ENCODE data around the gene AGPAT3.

Gene AGPAT3

DNA sequence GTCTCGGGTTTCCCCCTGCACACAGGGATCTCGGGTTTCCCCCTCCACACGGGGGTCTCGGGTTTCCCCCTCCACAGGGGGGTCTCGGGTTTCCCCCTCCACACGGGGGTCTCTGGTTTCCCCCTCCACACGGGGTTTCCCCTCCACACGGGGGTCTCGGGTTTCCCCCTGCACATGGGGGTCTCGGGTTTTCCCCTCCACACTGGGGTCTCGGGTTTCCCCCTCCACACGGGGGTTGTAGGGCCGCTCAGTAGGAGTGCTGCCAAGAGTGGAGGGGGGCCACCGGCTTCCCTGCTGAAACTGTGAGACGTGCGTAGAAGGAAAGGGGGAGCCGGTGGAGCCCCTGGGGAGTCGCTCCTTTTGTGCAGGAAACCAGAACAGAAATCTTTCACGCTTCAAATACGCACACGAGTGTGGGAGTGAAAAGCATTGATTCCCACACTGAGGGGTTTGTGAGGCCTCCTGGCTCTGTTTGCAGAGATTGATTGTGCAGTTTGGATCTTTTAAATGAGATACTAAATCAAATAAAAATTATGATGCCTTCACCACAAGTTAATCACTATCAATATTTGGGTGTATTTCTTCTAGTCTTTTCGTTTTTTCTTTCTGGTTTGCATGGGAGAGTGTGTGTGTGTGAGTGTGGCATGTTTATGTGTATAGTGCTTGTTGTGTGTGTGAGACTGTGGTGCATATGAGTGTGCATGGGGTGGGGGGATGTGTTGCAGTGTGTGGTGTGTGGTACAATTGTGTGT is 92.8 kb downstream of the AGPAT3 start:
- no peaks in the 10 kb centered on the region for H3K27me3 ChIP-seq (ENCODE audit: control insufficient read depth, insufficient read depth, low read length)
- peaks cover 2% of the 10 kb centered on the region for H3K4me1 ChIP-seq
- H3K4me2 ChIP-seq (ENCODE audit: low read length), result no peak overlapping the region
- no peak overlapping the region for H3K4me3 ChIP-seq (ENCODE audit: low read depth, low read length)
- no peaks in the 10 kb centered on the region for H3K36me3 ChIP-seq (ENCODE audit: control insufficient read depth, insufficient read depth, low read length)
- H2AFZ ChIP-seq, result no peak overlapping the region
- H3K9me3 ChIP-seq (ENCODE audit: control insufficient read depth, low read length), result no peaks in the 10 kb centered on the region
- H3K27ac ChIP-seq, result no peak overlapping the region
- H3K9ac ChIP-seq, result no peak overlapping the region
- TF ChIP-seq, protein P1, sequence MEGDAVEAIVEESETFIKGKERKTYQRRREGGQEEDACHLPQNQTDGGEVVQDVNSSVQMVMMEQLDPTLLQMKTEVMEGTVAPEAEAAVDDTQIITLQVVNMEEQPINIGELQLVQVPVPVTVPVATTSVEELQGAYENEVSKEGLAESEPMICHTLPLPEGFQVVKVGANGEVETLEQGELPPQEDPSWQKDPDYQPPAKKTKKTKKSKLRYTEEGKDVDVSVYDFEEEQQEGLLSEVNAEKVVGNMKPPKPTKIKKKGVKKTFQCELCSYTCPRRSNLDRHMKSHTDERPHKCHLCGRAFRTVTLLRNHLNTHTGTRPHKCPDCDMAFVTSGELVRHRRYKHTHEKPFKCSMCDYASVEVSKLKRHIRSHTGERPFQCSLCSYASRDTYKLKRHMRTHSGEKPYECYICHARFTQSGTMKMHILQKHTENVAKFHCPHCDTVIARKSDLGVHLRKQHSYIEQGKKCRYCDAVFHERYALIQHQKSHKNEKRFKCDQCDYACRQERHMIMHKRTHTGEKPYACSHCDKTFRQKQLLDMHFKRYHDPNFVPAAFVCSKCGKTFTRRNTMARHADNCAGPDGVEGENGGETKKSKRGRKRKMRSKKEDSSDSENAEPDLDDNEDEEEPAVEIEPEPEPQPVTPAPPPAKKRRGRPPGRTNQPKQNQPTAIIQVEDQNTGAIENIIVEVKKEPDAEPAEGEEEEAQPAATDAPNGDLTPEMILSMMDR (IDR thresholded peaks at IDR 0.05), result no peak
- H3K79me2 ChIP-seq, result peaks cover 7% of the 10 kb centered on the region

DNA sequence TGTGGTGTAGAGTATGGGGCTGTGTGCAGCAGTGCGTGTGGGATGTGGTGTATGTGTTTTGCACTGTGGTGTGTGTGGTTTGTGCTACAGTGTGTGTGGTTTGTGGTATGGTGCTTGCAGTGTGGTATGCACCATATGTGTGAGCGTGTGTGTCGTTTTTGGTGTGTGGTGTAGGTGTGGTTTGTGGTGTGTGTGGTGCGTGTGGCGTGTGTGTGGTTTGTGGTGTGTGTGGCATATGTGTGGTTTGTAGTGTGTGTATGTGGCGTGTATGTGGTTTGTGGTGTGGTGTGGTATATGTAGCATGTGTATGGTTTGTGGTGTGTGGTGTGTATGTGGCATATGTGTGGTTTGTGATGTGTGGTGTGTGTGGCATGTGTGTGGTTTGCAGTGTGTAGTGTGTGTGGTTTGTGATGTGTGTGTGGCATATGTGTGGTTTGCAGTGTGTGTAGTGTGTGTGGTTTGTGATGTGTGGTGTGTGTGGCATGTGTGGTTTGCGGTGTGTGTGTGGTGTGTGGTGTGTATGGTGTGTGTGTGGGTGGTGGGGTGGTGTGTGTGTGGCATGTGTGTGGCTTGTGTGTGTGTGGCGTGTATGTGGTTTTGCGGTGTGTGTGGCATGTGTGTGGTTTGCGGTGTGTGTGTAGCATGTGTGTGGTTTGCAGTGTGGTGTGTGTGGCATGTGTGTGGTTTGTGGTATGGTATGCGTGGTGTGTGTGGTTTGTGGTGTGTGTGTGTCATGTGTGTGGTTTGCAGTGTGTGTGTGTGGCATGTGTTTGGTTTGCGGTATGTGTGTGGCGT is 93.5 kb downstream of the AGPAT3 start:
- Histone ChIP-seq H3K36me3 (ENCODE audit: control insufficient read depth, insufficient read depth, low read length) (no peaks in the 10 kb centered on the region), H3K9ac (no peak overlapping the region), H3K27me3 (ENCODE audit: control insufficient read depth, insufficient read depth, low read length) (no peaks in the 10 kb centered on the region), H2AFZ (no peak overlapping the region), H3K4me2 (ENCODE audit: low read length) (no peak overlapping the region), H3K4me1 (no peaks in the 10 kb centered on the region), H3K9me3 (ENCODE audit: control insufficient read depth, low read length) (no peaks in the 10 kb centered on the region), H3K27ac (no peak overlapping the region), H3K4me3 (ENCODE audit: low read depth, low read length) (no peak overlapping the region), H3K79me2 (peaks cover 5% of the 10 kb centered on the region)
- TF ChIP-seq, protein P1 (IDR thresholded peaks at IDR 0.05), result no peak

DNA sequence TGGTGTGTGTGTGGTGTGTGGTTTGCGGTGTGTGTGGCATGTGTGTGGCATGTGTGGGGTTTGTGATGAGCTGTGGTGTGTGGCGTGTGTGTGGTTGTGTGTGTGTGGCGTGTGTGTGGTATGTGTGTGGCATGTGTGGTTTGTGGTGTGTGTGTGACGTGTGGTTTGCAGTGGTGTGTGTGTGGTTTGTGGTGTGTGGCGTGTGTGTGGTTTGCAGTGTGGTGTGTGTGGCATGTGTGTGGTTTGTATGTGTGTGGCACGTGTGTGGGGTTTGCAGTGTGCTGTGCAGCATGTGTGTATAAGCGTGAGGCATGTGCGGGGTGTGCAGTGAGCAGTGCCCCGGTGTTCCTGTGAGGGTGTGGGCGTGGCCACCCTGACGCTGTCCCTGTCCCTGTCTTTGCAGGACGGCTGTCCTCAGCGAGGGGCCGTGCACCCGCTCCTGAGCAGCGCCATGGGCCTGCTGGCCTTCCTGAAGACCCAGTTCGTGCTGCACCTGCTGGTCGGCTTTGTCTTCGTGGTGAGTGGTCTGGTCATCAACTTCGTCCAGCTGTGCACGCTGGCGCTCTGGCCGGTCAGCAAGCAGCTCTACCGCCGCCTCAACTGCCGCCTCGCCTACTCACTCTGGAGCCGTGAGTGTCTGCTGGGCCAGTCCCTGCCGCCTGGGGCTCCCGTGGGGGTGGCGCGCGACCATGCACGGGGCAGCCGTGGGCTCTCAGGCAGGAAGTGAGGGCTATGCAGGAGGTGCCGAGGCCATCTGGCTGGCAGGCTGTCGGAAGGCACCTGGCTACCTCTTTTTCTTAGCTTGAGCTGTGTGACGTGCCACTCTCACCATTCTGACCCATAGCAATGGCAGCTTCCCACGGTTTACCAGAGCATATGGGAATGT is 94.5 kb downstream of the AGPAT3 start:
- Histone ChIP-seq H3K27me3 (ENCODE audit: control insufficient read depth, insufficient read depth, low read length) (no peaks in the 10 kb centered on the region), H3K9ac (no peak overlapping the region), H3K4me2 (ENCODE audit: low read length) (no peak overlapping the region), H3K4me3 (ENCODE audit: low read depth, low read length) (no peak overlapping the region), H2AFZ (no peak overlapping the region), H3K36me3 (ENCODE audit: control insufficient read depth, insufficient read depth, low read length) (no peaks in the 10 kb centered on the region), H3K79me2 (peaks cover 5% of the 10 kb centered on the region), H3K9me3 (ENCODE audit: control insufficient read depth, low read length) (no peaks in the 10 kb centered on the region), H3K4me1 (no peaks in the 10 kb centered on the region), H3K27ac (no peak overlapping the region)
- TF ChIP-seq, protein P1 (IDR thresholded peaks at IDR 0.05), result no peak

DNA sequence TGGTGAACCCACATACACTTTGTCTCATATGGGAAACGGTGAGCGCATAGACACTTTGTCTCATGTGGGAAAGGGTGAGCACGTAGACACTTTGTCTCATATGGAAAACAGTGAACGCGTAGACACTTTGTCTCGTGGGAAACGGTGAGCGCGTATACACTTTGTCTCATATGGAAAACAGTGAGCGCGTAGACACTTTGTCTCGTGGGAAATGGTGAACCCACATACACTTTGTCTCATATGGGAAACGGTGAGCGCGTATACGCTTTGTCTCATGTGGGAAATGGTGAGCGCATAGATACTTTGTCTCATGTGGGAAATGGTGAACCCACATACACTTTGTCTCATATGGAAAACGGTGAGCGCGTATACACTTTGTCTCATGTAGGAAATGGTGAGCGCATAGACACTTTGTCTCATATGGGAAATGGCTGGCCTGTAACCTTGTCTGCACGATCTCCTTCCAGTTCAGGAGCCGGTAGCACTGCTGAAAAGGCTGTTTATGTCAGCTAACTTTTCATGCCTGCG is 96.4 kb downstream of the AGPAT3 start:
- no peak overlapping the region for H3K27ac ChIP-seq
- no peaks in the 10 kb centered on the region for H3K4me1 ChIP-seq
- no peak overlapping the region for H3K4me2 ChIP-seq (ENCODE audit: low read length)
- peaks cover 5% of the 10 kb centered on the region for H3K79me2 ChIP-seq
- H3K9me3 ChIP-seq (ENCODE audit: control insufficient read depth, low read length), result no peaks in the 10 kb centered on the region
- no peak overlapping the region for H3K9ac ChIP-seq
- TF ChIP-seq, protein P1 (IDR thresholded peaks at IDR 0.05), result no peak
- H3K27me3 ChIP-seq (ENCODE audit: control insufficient read depth, insufficient read depth, low read length), result no peaks in the 10 kb centered on the region
- H3K36me3 ChIP-seq (ENCODE audit: control insufficient read depth, insufficient read depth, low read length), result no peaks in the 10 kb centered on the region
- no peak overlapping the region for H2AFZ ChIP-seq
- H3K4me3 ChIP-seq (ENCODE audit: low read depth, low read length), result no peak overlapping the region

Data from parathyroid adenoma (tissue), 2 donors.